Esophagus muscularis mucosa (tissue), 4 donors: ENCODE results near the gene EEIG1. TPM values are rescaled to one million over a fixed set of nuclear protein-coding genes. Genes with fewer than 3 reads are reported as not detected.

Experiments
- DNase-seq: peaks from one replicate; pipeline ENCODE4 v3.0.0-alpha.2; 2017; ENCODE audit errors: extremely low spot score
- H3K27ac ChIP-seq, 4 donors: fragments of 200-600 bp; sonication (generic); replicated peaks in 1 of 4; 1 replicate in 3 of 4; 2 replicates in 1 of 4; pipeline ENCODE4 v1.5.1; 2016 to 2019; ENCODE audit warnings: mild to moderate bottlenecking in 1 of 4
- H3K27me3 ChIP-seq, 4 donors: fragments of 200-600 bp; sonication (generic); one replicate each; pipeline versions ENCODE4 v1.5.1 to v1.6.0; 2016 to 2019
- H3K36me3 ChIP-seq, 4 donors: fragments of 200-600 bp; sonication (generic); one replicate each; pipeline ENCODE4 v1.5.1; 2016 to 2019
- H3K4me1 ChIP-seq, 4 donors: fragments of 200-600 bp; sonication (generic); one replicate each; pipeline ENCODE4 v1.5.1; 2016 to 2019
- H3K4me3 ChIP-seq, 4 donors: fragments of 200-600 bp; sonication (generic); 1 replicate in 2 of 4; 2 replicates in 2 of 4; pipeline ENCODE4 v1.5.1; 2016 to 2019; ENCODE audit warnings: mild to moderate bottlenecking in 4 of 4, moderate library complexity in 1 of 4
- H3K9me3 ChIP-seq, 4 donors: fragments of 200-600 bp; sonication (generic); 1 replicate in 3 of 4; 2 replicates in 1 of 4; pipeline ENCODE4 v1.5.1; 2016 to 2019
- EP300 ChIP-seq: sonication (generic); formaldehyde crosslinking; IDR thresholded peaks from one replicate; pipeline ENCODE4 v1.6.1; 2017; ENCODE audit warnings: antibody characterized with exemption
- POLR2A ChIP-seq: fragments of 450-650 bp; IDR thresholded peaks from one replicate; pipeline ENCODE4 v1.6.1; 2017; ENCODE audit warnings: antibody characterized with exemption, moderate library complexity, mild to moderate bottlenecking, low read depth
- POLR2AphosphoS5 ChIP-seq, 2 donors: sonication (generic); formaldehyde crosslinking; IDR thresholded peaks; one replicate each; pipeline ENCODE4 v1.6.1; 2017; ENCODE audit warnings: antibody characterized with exemption in 2 of 2
- WGBS: methylation state at CpG from one replicate; pipeline ENCODE4 v1.1.5; 2018; 5-methylcytosine and 5-hydroxymethylcytosine counted together
- intact Hi-C: fragments of 100-400 bp; cut with DNase I; formaldehyde crosslinking; loops from one replicate; pipeline ENCODE4 v1.15.1; 2023
- total RNA-seq, 4 donors: library from RNA; depleted of rRNA; stranded (reverse); fragments of >200 nt; gene quantifications; one replicate each; pipeline versions ENCODE4 v1.1.0 to v1.2.1, GENCODE V29; 2016
- TF ChIP-seq, protein P1 (sequence below), 3 experiments: fragments of 200-600 bp in 2 of 3; fragments of 450-650 bp in 1 of 3; sonication (generic) in 2 of 3; IDR thresholded peaks; one replicate each; pipeline ENCODE4 v1.5.1; 2017 to 2019; ENCODE audit warnings: antibody characterized with exemption in 3 of 3, mild to moderate bottlenecking in 2 of 3, moderate library complexity in 1 of 3

The EEIG1 gene
- total RNA-seq, 4 donors from 2014 or later = 12.4 to 29.5 (median 20.0) TPM

DNA sequence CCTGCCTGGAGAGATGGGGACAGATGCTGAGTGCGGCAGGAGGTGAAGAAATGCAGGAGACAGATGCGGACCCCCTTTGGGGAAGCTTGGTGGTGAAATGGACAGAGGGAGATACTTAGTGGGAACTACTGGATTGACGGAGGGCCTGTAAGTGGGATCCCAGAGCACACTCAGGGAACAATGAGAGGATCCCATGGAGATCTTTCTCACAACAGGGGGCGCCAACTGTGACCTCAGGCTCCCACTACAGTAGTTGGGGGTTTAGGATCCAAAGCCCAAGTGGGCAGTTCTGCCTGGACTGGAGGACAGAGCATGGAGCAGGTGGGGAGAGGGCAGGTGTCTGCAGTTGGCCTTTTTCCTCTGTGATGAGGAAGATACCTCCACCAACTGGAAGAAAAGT lies 46.5 kb downstream of the EEIG1 start:
- no peak overlapping the region for H3K27ac ChIP-seq
- DNase-seq = no peak
- no peak overlapping the region for H3K4me3 ChIP-seq
- peaks cover 36 to 58% (median 51%) of the 10 kb centered on the region in 4 donors for H3K4me1 ChIP-seq
- peaks cover 0 to 18% (median 16%) of the 10 kb centered on the region in 4 donors for H3K36me3 ChIP-seq
- intact Hi-C loops = no loop called here
- H3K9me3 ChIP-seq = no peaks in the 10 kb centered on the region
- no peak for TF ChIP-seq POLR2AphosphoS5 (IDR thresholded peaks at IDR 0.05)
- TF ChIP-seq EP300 = no peak
- TF ChIP-seq POLR2A = no peak
- TF ChIP-seq, protein P1, sequence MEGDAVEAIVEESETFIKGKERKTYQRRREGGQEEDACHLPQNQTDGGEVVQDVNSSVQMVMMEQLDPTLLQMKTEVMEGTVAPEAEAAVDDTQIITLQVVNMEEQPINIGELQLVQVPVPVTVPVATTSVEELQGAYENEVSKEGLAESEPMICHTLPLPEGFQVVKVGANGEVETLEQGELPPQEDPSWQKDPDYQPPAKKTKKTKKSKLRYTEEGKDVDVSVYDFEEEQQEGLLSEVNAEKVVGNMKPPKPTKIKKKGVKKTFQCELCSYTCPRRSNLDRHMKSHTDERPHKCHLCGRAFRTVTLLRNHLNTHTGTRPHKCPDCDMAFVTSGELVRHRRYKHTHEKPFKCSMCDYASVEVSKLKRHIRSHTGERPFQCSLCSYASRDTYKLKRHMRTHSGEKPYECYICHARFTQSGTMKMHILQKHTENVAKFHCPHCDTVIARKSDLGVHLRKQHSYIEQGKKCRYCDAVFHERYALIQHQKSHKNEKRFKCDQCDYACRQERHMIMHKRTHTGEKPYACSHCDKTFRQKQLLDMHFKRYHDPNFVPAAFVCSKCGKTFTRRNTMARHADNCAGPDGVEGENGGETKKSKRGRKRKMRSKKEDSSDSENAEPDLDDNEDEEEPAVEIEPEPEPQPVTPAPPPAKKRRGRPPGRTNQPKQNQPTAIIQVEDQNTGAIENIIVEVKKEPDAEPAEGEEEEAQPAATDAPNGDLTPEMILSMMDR (IDR thresholded peaks at IDR 0.05) = no peak
- 94% methylated on average over 4 of the region's 4 CpGs for WGBS
- H3K27me3 ChIP-seq = peaks cover 0 to 9% (median 0%) of the 10 kb centered on the region in 4 donors

DNA sequence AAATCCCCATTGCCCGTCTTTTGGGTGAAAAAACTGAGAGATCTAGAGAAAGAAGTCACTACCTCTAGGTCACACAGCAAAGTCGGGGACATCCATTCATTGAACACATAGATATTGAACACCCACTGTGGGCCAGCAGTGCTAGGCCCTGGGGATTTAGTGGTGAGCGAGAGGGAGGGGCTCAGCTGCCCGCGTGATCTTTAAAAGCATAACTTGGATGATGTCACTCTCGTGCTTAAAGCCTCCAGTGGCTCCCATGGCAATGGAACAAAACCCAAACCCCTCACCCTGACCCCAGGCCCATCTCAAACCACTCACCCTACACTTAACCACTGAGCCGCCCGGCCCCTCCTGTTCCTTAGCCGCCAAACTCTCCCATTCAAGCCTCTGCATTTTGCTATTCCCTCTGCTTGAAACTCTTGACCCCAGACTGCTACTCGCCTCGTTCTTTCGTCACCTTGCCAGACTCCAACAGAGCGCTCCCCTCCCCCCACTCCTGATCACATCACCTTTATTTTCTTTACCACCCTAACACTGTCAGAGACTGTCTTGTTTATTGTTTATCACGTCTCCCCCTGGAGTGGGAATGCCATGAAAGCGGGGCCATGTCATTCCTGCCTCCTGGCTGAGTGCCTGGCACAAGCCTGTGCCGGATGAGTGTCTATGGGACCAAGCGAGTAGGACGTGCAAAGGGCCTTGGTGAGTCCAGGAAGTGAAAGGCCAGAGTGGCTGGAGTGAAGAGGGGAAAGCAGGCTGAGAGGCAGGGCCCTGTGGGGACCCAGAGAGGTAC lies 49.5 kb downstream of the EEIG1 start:
- intact Hi-C loops = no loop called here
- H3K36me3 ChIP-seq = peaks cover 0 to 18% (median 15%) of the 10 kb centered on the region in 4 donors
- H3K27ac ChIP-seq = no peak overlapping the region
- peaks cover 37 to 60% (median 51%) of the 10 kb centered on the region in 4 donors for H3K4me1 ChIP-seq
- H3K27me3 ChIP-seq = peaks cover 0 to 39% (median 23%) of the 10 kb centered on the region in 4 donors
- peak overlapping the region; percentile 51 to 69 (median 58) for H3K4me3 ChIP-seq
- DNase-seq = no peak
- 21% methylated on average over 17 of the region's 18 CpGs for WGBS
- H3K9me3 ChIP-seq = no peaks in the 10 kb centered on the region
- TF ChIP-seq, protein P1 (IDR thresholded peaks at IDR 0.05) = no peak
- TF ChIP-seq POLR2AphosphoS5 (IDR thresholded peaks at IDR 0.05) (no peak), POLR2A (no peak), EP300 (no peak)

Other genes starting within 250 kb of the EEIG1 start
- 1 to 10 TPM; 5.4 to 9.2 (median 7.0) TPM for gene TOR2A, start 245.7 kb downstream of the EEIG1 start, total RNA-seq
- 10 to 100 TPM in 3 of 4 donors, 1 to 10 TPM in 1; 5.0 to 18.1 (median 14.3) TPM for gene SH2D3C, start 202.3 kb downstream of the EEIG1 start, total RNA-seq
- gene CDK9, start 195.0 kb downstream of the EEIG1 start, total RNA-seq = 10 to 100 TPM; 54.4 to 79.6 (median 71.7) TPM
- 10 to 100 TPM; 36.1 to 56.3 (median 50.1) TPM for gene FPGS, start 178.1 kb downstream of the EEIG1 start, total RNA-seq
- gene ENG, start 126.3 kb downstream of the EEIG1 start, total RNA-seq = 10 to 100 TPM; 36.5 to 91.2 (median 78.3) TPM
- 10 to 100 TPM; 37.4 to 75.0 (median 56.0) TPM for gene AK1, start 103.3 kb downstream of the EEIG1 start, total RNA-seq
- gene ST6GALNAC6, start 81.4 kb downstream of the EEIG1 start, total RNA-seq = 100 to 1,000 TPM in 3 of 4 donors, 10 to 100 TPM in 1; 95.9 to 169 (median 125) TPM
- 10 to 100 TPM; 20.3 to 44.8 (median 35.9) TPM for gene ST6GALNAC4, start 63.9 kb downstream of the EEIG1 start, total RNA-seq
- gene PIP5KL1, start 50.2 kb downstream of the EEIG1 start, total RNA-seq = 1 to 10 TPM; 1.3 to 2.8 (median 2.2) TPM
- gene DPM2, start 43.1 kb downstream of the EEIG1 start, total RNA-seq = 10 to 100 TPM in 1 of 4 donors, 1 to 10 TPM in 3; 6.6 to 13.3 (median 8.5) TPM
- 10 to 100 TPM in 2 of 4 donors, 1 to 10 TPM in 2; 5.4 to 12.0 (median 9.7) TPM for gene NAIF1, start 86.3 kb upstream of the EEIG1 start, total RNA-seq
- gene SLC25A25, start 87.2 kb upstream of the EEIG1 start, total RNA-seq = 100 to 1,000 TPM in 1 of 4 donors, 10 to 100 TPM in 3; 14.5 to 140 (median 21.3) TPM
- gene PTGES2, start 146.7 kb upstream of the EEIG1 start, total RNA-seq = 10 to 100 TPM; 58.0 to 72.7 (median 60.5) TPM
- 1 to 10 TPM in 1 of 4 donors, under 1 TPM in 1, not detected in 2; 0.83 to 6.2 TPM for gene LCN2, start 168.5 kb upstream of the EEIG1 start, total RNA-seq
- gene BBLN, start 179.3 kb upstream of the EEIG1 start, total RNA-seq = 100 to 1,000 TPM; 132 to 213 (median 148) TPM
- gene CIZ1, start 210.6 kb upstream of the EEIG1 start, total RNA-seq = 100 to 1,000 TPM in 1 of 4 donors, 10 to 100 TPM in 3; 57.5 to 110 (median 73.2) TPM
- 10 to 100 TPM; 10.9 to 27.0 (median 16.8) TPM for gene DNM1, start 222.4 kb upstream of the EEIG1 start, total RNA-seq